SU-DHL-6 (cell line): ENCODE results near the gene ADORA3.

Source experiments
- H2AFZ ChIP-seq: fragments of 200-600 bp; sonication (generic); 2 replicates; pipeline ENCODE4 v1.6.1; 2014; ENCODE audit warnings: low read depth, mild to moderate bottlenecking, moderate library complexity, mixed read lengths, antibody characterized with exemption, low read length; ENCODE audit not compliant: severe bottlenecking
- H3F3A ChIP-seq: fragments of 200-600 bp; shearing (Covaris generic); 2 replicates; pipeline ENCODE4 v1.6.0; 2016; ENCODE audit warnings: antibody characterized with exemption, mild to moderate bottlenecking; ENCODE audit not compliant: insufficient read depth
- H3K27ac ChIP-seq: fragments of 200-600 bp; sonication (generic); 2 replicates; pipeline ENCODE4 v1.5.1; 2016; ENCODE audit warnings: low read depth, mild to moderate bottlenecking, low read length, moderate library complexity, mixed read lengths
- H3K27me3 ChIP-seq: fragments of 200-600 bp; sonication (generic), shearing (Covaris generic); 2 replicates; pipeline ENCODE4 v1.6.0; 2014; ENCODE audit warnings: mild to moderate bottlenecking, low read length
- H3K36me3 ChIP-seq: fragments of 200-600 bp; sonication (generic); 2 replicates; pipeline ENCODE4 v1.6.1; 2014; ENCODE audit warnings: mild to moderate bottlenecking, low read length, mixed read lengths
- H3K4me2 ChIP-seq: fragments of 300-600, 200-600 bp; shearing (Covaris generic), sonication (generic); 2 replicates; pipeline ENCODE4 v1.6.0; 2014; ENCODE audit warnings: low read length, low read depth, mild to moderate bottlenecking; ENCODE audit not compliant: poor library complexity, severe bottlenecking
- H3K4me3 ChIP-seq: fragments of 200-600 bp; sonication (generic); 2 replicates; pipeline ENCODE4 v1.5.1; 2014; ENCODE audit warnings: antibody characterized with exemption, low read length, mild to moderate bottlenecking, mixed read lengths; ENCODE audit not compliant: insufficient read depth, poor library complexity, severe bottlenecking
- H3K79me2 ChIP-seq: fragments of 200-600 bp; sonication (generic); 2 replicates; pipeline ENCODE4 v1.6.1; 2014; ENCODE audit warnings: mild to moderate bottlenecking, low read length, moderate library complexity; ENCODE audit not compliant: insufficient read depth
- H3K9ac ChIP-seq: fragments of 200-600 bp; sonication (generic); 2 replicates; pipeline ENCODE4 v1.7.0; 2014; ENCODE audit warnings: mild to moderate bottlenecking, low read length
- H3K9me2 ChIP-seq: fragments of 200-600 bp; sonication (generic); replicated peaks from 2 replicates; pipeline ENCODE4 v1.6.1; 2014; ENCODE audit warnings: low read length; ENCODE audit not compliant: insufficient read depth
- H3K9me3 ChIP-seq: fragments of 200-600 bp; sonication (generic); 2 replicates; pipeline ENCODE4 v1.6.1; 2014; ENCODE audit warnings: low read length, mixed read lengths; ENCODE audit not compliant: insufficient read depth
- H4K20me1 ChIP-seq: fragments of 200-600 bp; sonication (generic); 2 replicates; pipeline ENCODE4 v1.6.1; 2014; ENCODE audit warnings: low read depth, mild to moderate bottlenecking, antibody characterized with exemption, low read length, moderate library complexity, mixed read lengths
- EZH2phosphoT487 ChIP-seq: fragments of 200-600 bp; sonication (generic), shearing (Covaris generic); conservative IDR thresholded peaks from 2 replicates; pipeline ENCODE4 v1.6.1; 2018; ENCODE audit warnings: mild to moderate bottlenecking, antibody characterized with exemption, low read length, moderate library complexity, mixed read lengths
- TF ChIP-seq, protein P1 (sequence below): fragments of 200-600 bp; sonication (generic); IDR thresholded peaks from one replicate; pipeline ENCODE4 v1.5.1; 2017; ENCODE audit warnings: antibody characterized with exemption, mild to moderate bottlenecking, low read length, moderate library complexity; ENCODE audit not compliant: insufficient read depth, poor library complexity, severe bottlenecking

ADORA3 gene

DNA sequence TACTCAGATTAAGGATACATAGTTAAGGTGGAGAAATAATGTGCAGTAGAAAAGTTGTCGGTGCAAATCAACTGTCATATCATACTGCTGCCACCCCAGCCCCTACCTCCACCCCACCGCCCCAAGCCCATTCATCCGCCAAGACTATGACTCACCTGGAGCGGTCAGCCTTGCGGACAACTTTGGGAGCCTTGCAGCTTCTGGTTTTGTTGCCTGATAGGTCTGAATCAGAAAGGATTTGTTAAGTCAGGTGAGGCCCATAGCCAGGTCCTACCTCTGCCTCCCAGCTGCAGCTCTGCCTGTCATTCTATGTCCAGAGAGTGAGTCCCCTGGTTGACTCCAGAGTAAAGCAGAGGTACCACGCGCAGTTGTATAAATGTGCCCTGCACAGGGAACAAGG lies 17.0 kb downstream of the ADORA3 start:
- Histone ChIP-seq H3K4me2 (no peak overlapping the region), H3K9me2 (no peaks in the 10 kb centered on the region)
- TF ChIP-seq, protein P1, sequence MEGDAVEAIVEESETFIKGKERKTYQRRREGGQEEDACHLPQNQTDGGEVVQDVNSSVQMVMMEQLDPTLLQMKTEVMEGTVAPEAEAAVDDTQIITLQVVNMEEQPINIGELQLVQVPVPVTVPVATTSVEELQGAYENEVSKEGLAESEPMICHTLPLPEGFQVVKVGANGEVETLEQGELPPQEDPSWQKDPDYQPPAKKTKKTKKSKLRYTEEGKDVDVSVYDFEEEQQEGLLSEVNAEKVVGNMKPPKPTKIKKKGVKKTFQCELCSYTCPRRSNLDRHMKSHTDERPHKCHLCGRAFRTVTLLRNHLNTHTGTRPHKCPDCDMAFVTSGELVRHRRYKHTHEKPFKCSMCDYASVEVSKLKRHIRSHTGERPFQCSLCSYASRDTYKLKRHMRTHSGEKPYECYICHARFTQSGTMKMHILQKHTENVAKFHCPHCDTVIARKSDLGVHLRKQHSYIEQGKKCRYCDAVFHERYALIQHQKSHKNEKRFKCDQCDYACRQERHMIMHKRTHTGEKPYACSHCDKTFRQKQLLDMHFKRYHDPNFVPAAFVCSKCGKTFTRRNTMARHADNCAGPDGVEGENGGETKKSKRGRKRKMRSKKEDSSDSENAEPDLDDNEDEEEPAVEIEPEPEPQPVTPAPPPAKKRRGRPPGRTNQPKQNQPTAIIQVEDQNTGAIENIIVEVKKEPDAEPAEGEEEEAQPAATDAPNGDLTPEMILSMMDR = no peak
- no peak for TF ChIP-seq EZH2phosphoT487

DNA sequence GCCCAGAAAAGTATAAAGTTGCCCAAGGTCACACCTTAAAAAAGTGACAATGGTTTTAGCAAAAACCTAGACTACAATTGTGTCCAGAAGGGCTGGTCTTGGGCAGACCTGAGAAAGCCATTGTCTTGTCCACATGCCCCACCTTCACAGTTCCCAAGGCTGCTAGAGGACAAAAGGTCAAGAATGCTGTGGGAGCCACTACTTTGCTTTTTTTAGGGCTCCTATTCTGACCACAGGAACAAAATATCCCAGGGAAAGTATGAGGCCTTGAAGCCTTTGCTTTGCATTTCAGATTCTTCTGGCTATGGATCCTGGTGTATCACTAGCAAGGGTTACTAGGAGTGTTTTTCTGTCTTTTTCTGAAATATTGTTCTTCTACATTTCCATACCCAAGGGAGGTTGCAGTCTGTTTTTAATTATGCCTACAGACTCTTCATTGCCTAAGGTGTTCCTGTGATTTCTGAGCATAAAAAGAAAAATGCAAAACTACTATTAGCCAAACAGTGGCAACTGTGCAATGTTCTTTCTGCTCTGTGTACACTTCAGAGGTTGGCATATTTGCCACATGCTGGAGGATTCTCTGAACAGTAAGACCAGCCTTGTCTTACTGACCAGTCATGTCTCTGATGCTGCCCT lies 18.9 kb downstream of the ADORA3 start:
- H2AFZ ChIP-seq = no peak overlapping the region
- no peaks in the 10 kb centered on the region for H3K27me3 ChIP-seq
- no peaks in the 10 kb centered on the region for H3F3A ChIP-seq
- H3K9me2 ChIP-seq = no peaks in the 10 kb centered on the region
- H4K20me1 ChIP-seq = no peaks in the 10 kb centered on the region
- no peak overlapping the region for H3K4me3 ChIP-seq
- H3K27ac ChIP-seq = no peak overlapping the region
- no peak for TF ChIP-seq EZH2phosphoT487
- TF ChIP-seq, protein P1 = no peak
- no peaks in the 10 kb centered on the region for H3K36me3 ChIP-seq
- H3K4me2 ChIP-seq = no peak overlapping the region
- H3K9me3 ChIP-seq = no peaks in the 10 kb centered on the region
- H3K9ac ChIP-seq = no peak overlapping the region
- no peaks in the 10 kb centered on the region for H3K79me2 ChIP-seq

More for the DNA sequence above, 17.0 kb downstream of the ADORA3 start:
- Histone ChIP-seq H3K9ac (no peak overlapping the region), H4K20me1 (no peaks in the 10 kb centered on the region), H3K27me3 (no peaks in the 10 kb centered on the region), H3K4me3 (no peak overlapping the region), H3K27ac (no peak overlapping the region), H3K9me3 (no peaks in the 10 kb centered on the region), H3F3A (no peaks in the 10 kb centered on the region), H3K36me3 (no peaks in the 10 kb centered on the region), H3K79me2 (no peaks in the 10 kb centered on the region), H2AFZ (no peak overlapping the region)

DNA sequence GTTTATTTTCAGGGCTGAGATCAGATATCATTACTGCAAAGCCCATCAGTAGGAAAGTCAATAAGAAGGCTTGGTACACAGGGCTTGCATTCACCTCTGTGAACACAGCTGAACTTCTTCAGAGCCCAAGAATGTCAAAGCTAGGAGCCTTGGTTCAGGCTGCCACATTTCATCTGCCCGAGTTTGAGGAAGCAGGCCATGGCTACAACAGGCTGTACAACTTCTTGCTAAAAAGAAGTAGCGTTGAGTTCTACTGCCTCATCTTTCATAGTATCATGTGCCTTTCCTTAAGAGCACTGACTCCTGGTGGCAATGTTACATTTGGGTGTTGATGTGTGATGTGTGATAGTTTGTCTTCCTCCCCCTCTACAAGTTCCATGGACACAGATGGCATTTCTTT lies 19.6 kb downstream of the ADORA3 start:
- no peaks in the 10 kb centered on the region for H3K79me2 ChIP-seq

More for the DNA sequence above, 19.6 kb downstream of the ADORA3 start:
- no peaks in the 10 kb centered on the region for H3K9me2 ChIP-seq
- H3K4me2 ChIP-seq = no peak overlapping the region
- no peak for TF ChIP-seq EZH2phosphoT487
- TF ChIP-seq, protein P1 = no peak
- H3K27me3 ChIP-seq = no peaks in the 10 kb centered on the region
- no peaks in the 10 kb centered on the region for H3K9me3 ChIP-seq
- no peak overlapping the region for H2AFZ ChIP-seq
- no peaks in the 10 kb centered on the region for H3F3A ChIP-seq
- no peak overlapping the region for H3K27ac ChIP-seq
- no peaks in the 10 kb centered on the region for H3K36me3 ChIP-seq
- no peak overlapping the region for H3K4me3 ChIP-seq
- H4K20me1 ChIP-seq = no peaks in the 10 kb centered on the region
- H3K9ac ChIP-seq = no peak overlapping the region
